ENCODE results near the gene GNG8. TPM values are rescaled to one million over a fixed set of nuclear protein-coding genes. Genes with fewer than 3 reads are reported as not detected.

The GNG8 gene
- total RNA-seq, 1 experiment from 2014 or later, result not detected

DNA sequence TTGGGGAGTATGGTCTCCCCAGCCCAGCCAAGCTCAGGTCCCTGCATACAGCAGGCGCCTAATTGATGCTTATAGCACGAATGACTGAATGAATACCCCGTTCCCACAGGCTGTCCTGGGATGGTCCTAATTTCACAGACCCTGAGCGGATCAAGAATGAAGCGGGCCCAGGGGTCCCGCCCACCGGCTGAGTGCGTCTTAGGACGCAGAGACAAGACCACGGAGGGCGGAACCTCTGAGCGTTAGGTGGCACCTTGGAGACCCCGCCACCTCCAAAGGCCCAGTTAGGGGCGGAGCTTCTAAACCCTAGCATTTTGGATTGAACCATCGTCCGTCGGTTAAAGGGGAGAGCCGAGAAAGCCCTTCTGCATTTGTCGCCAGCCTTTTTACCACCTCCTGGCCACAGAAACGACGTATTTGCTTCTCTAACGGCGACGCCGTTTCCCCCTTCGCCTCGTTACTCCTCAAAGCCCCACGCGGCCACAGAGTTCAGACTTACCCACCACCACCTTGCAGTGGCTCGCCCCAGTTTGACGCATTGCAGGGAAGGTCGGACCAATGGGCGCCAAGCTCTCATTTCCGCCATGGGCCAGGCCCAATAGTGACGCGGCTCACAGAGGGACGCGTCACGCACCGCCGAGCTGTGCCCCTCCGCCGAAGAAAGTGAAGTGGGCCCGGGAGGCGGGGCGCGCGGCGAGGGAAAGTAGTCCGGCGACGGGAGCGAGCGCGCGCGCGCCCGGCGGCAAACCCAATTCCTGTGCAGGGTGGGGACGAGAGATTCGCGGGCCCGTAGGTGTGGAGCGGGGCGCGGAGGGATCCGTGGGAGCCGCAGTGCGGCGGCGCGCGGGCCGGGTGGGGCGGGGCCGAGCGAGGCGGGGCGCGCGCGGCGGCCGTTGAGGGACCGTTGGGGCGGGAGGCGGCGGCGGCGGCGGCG is 35.4 kb downstream of the GNG8 start:
- TSS peak; percentile 70 for BruUV-seq (replicated peaks)
- TF ChIP-seq, protein P1, sequence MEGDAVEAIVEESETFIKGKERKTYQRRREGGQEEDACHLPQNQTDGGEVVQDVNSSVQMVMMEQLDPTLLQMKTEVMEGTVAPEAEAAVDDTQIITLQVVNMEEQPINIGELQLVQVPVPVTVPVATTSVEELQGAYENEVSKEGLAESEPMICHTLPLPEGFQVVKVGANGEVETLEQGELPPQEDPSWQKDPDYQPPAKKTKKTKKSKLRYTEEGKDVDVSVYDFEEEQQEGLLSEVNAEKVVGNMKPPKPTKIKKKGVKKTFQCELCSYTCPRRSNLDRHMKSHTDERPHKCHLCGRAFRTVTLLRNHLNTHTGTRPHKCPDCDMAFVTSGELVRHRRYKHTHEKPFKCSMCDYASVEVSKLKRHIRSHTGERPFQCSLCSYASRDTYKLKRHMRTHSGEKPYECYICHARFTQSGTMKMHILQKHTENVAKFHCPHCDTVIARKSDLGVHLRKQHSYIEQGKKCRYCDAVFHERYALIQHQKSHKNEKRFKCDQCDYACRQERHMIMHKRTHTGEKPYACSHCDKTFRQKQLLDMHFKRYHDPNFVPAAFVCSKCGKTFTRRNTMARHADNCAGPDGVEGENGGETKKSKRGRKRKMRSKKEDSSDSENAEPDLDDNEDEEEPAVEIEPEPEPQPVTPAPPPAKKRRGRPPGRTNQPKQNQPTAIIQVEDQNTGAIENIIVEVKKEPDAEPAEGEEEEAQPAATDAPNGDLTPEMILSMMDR (IDR thresholded peaks at IDR 0.05; ENCODE audit: insufficient read depth in 1 of 2, low read depth in 1 of 2, low read length in 1 of 2, severe bottlenecking in 1 of 2, unreplicated experiment in 1 of 2), result no peak
- no peaks in the 10 kb centered on the region for H3K9me3 Mint-ChIP-seq (ENCODE audit: unreplicated experiment)
- ChIA-PET POLR2A (interaction anchor here (0.5 to 1.5 kb wide), 8 partner anchors 10 to 632 kb away, joined by 3 to 8 read pairs (median 4); partner anchors contain the start of gene DACT3), CTCF (interaction anchor here (0.5 to 6.2 kb wide), 10 partner anchors 11 to 245 kb away, joined by 3 to 42 read pairs (median 4); partner anchors contain the start of gene DACT3)
- peaks cover 14% of the 10 kb centered on the region for H3K4me1 ChIP-seq
- H3K9me3 ChIP-seq, result no peaks in the 10 kb centered on the region
- no peaks in the 10 kb centered on the region for H3K4me1 Mint-ChIP-seq (ENCODE audit: low read depth, unreplicated experiment)
- intact Hi-C loops (cut with micrococcal nuclease; ENCODE audit: unreplicated experiment), result loop anchor here (1.0 kb wide), 1 partner anchor 29 kb away; no protein-coding TSS in a partner anchor
- no peaks in the 10 kb centered on the region for H3K27me3 Mint-ChIP-seq (ENCODE audit: insufficient read depth, unreplicated experiment)
- H3K36me3 Mint-ChIP-seq (ENCODE audit: insufficient read depth, unreplicated experiment), result peaks cover 33% of the 10 kb centered on the region
- H3K4me3 ChIP-seq (ENCODE audit: low read depth, low read length), result peak overlapping the region; percentile 98
- H3K36me3 ChIP-seq (ENCODE audit: control insufficient read depth, insufficient read depth, low read length), result peaks cover 2% of the 10 kb centered on the region
- peak; percentile 96 to 98 for DNase-seq
- H3K27me3 ChIP-seq (replicated peaks; ENCODE audit: control insufficient read depth, insufficient read depth, low read length), result no peaks in the 10 kb centered on the region; the same call in 1 of the 2 replicates
- H3K27ac Mint-ChIP-seq (ENCODE audit: unreplicated experiment), result peak overlapping the region; percentile 100
- peak overlapping the region; percentile 94 for H3K4me3 Mint-ChIP-seq (ENCODE audit: unreplicated experiment)

DNA sequence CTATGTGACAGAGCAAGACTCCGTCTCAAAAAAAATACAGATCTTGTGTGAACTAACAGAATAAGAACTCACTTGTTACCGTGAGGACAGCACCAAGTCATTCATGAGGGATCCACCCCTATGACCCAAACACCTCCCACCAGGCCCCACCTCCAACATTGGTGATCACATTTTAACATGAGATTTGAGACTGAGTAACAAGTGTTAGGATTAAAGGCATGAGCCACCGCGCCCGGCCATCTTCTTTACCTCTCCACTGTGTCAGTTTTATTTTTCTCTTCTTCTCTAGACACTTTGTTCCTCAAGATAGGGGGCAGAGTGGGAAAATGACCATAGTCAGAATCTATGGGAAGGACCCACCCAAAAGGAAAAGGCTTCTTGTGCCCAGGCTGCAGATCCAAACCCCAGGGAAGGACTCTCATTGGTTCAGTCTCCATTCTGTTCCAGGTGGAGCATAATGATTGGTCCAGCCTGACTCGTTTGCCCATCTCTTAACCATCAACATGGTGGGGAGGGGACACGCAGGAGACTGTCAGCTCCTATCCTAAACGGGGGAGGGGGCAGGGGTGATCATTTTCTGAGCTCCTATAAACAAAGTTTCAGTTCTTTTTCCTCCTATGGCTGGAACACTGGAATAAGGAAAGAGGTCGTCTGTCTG is 36.2 kb downstream of the GNG8 start:
- DNase-seq, result no peak
- H3K27me3 Mint-ChIP-seq (ENCODE audit: insufficient read depth, unreplicated experiment), result no peaks in the 10 kb centered on the region
- peak overlapping the region; percentile 94 for H3K4me3 Mint-ChIP-seq (ENCODE audit: unreplicated experiment)
- H3K9me3 Mint-ChIP-seq (ENCODE audit: unreplicated experiment), result no peaks in the 10 kb centered on the region
- H3K4me1 Mint-ChIP-seq (ENCODE audit: low read depth, unreplicated experiment), result no peaks in the 10 kb centered on the region
- Histone ChIP-seq H3K27me3 (replicated peaks; ENCODE audit: control insufficient read depth, insufficient read depth, low read length) (no peaks in the 10 kb centered on the region; the same call in 1 of the 2 replicates), H3K4me3 (ENCODE audit: low read depth, low read length) (peak overlapping the region; percentile 89), H3K4me1 (peaks cover 14% of the 10 kb centered on the region), H3K36me3 (ENCODE audit: control insufficient read depth, insufficient read depth, low read length) (no peaks in the 10 kb centered on the region), H3K9me3 (no peaks in the 10 kb centered on the region)
- intact Hi-C loops (cut with micrococcal nuclease; ENCODE audit: unreplicated experiment), result loop anchor here (1.0 kb wide), 1 partner anchor 29 kb away; no protein-coding TSS in a partner anchor
- no TSS peak for BruUV-seq (replicated peaks)
- CTCF ChIA-PET, result interaction anchor here (0.6 to 6.2 kb wide), 8 partner anchors 11 to 82 kb away, joined by 3 to 42 read pairs (median 5); partner anchors contain the start of gene DACT3
- POLR2A ChIA-PET, result interaction anchor here (0.8 to 1.3 kb wide), 2 partner anchors 11 to 114 kb away, joined by 4 to 6 read pairs; no protein-coding TSS in a partner anchor
- H3K27ac Mint-ChIP-seq (ENCODE audit: unreplicated experiment), result peak overlapping the region; percentile 100
- TF ChIP-seq, protein P1 (IDR thresholded peaks at IDR 0.05; ENCODE audit: insufficient read depth in 1 of 2, low read depth in 1 of 2, low read length in 1 of 2, severe bottlenecking in 1 of 2, unreplicated experiment in 1 of 2), result no peak
- H3K36me3 Mint-ChIP-seq (ENCODE audit: insufficient read depth, unreplicated experiment), result peaks cover 32% of the 10 kb centered on the region

DNA sequence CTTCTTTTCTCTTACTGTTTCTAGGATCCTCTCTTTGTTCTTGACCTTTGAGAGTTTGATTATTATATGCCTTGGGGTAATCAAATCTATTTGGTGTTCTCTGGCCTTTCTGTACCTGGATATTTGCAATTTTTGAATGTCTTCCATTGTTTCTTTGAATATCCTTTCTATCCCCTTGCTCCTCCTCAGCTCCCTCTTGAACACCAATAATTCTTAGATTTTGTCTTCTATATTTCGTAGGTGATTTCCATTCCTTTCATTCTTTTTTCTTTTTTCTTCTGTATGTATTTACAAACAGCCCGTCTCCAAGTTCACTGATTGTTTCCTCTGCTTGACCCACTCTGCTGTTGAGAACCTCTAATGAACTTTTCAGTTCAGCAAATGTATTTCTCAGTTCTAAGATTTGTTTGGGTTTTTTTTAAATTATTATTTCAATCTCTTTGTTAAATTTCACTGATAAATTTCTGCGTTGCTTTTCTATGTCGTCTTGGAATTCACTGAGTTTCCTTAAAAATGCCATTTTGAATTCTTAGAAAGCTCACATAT is 37.6 kb downstream of the GNG8 start:
- H3K4me3 ChIP-seq (ENCODE audit: low read depth, low read length), result no peak overlapping the region
- H3K36me3 ChIP-seq (ENCODE audit: control insufficient read depth, insufficient read depth, low read length), result no peaks in the 10 kb centered on the region
- H3K4me3 Mint-ChIP-seq (ENCODE audit: unreplicated experiment), result no peak overlapping the region
- CTCF ChIA-PET, result interaction anchor here (6.2 kb wide), 1 partner anchor 16 kb away, joined by 42 read pairs; no protein-coding TSS in a partner anchor
- POLR2A ChIA-PET, result no interaction called here
- H3K4me1 Mint-ChIP-seq (ENCODE audit: low read depth, unreplicated experiment), result no peaks in the 10 kb centered on the region
- no peak overlapping the region for H3K27ac Mint-ChIP-seq (ENCODE audit: unreplicated experiment)
- DNase-seq, result no peak
- H3K9me3 ChIP-seq, result no peaks in the 10 kb centered on the region
- no TSS peak for BruUV-seq (replicated peaks)
- H3K27me3 Mint-ChIP-seq (ENCODE audit: insufficient read depth, unreplicated experiment), result no peaks in the 10 kb centered on the region
- TF ChIP-seq, protein P1 (IDR thresholded peaks at IDR 0.05; ENCODE audit: insufficient read depth in 1 of 2, low read depth in 1 of 2, low read length in 1 of 2, severe bottlenecking in 1 of 2, unreplicated experiment in 1 of 2), result no peak
- intact Hi-C loops (cut with micrococcal nuclease; ENCODE audit: unreplicated experiment), result no loop called here
- peaks cover 22% of the 10 kb centered on the region for H3K36me3 Mint-ChIP-seq (ENCODE audit: insufficient read depth, unreplicated experiment)
- peaks cover 5% of the 10 kb centered on the region for H3K4me1 ChIP-seq
- H3K9me3 Mint-ChIP-seq (ENCODE audit: unreplicated experiment), result no peaks in the 10 kb centered on the region
- H3K27me3 ChIP-seq (replicated peaks; ENCODE audit: control insufficient read depth, insufficient read depth, low read length), result no peaks in the 10 kb centered on the region; the same call in 1 of the 2 replicates
